ENCODE data around the gene DDX49. TPM values are rescaled to one million over a fixed set of nuclear protein-coding genes. Genes with fewer than 3 reads are reported as not detected.
"Not testable (repeated sequence)": the region's sequence is repeated elsewhere in the genome, so short reads cannot be mapped to it uniquely, and the experiment has no call there.

DDX49 gene
- total RNA-seq, 1 experiment from 2014 or later: 57.6 TPM

DNA sequence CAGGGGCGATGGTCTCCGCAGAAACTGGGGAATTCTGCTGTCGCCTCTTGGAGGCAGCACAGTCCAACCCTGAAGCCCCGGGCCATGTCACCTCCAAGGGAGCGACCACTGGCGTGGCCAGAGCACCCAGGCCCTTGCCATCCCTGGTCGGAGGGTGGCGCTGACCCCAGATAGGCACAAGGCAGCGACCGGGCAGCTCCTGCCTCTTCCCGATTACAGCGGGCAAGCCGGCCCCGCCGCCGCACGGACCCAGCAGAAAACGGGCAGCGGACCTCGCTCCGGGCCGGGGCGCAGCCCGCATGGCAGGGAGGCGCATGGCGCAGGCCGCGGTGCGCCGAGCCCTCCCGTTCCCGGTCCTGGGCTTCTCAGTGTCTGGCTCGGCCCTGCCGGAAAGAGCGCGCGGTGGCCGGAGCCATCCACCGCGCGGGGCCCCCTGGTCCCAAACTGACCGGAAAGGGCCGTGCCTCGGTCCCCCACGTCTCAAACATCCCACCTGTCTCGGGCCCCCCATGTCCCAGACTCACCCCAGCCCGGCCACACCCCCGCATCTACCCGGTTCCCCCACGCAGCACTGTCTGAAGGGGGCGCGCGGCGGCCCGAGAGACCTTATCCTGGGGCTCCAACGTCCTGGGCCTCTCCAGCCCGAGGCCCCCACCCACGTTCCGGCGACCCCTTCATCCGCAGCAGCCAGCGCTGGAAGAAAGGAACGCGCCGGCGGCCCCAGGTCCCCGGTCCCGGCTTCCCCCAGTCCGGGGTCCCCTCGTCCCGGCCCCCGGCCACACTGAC, 24.3 kb upstream of the DDX49 start:
- DNase-seq (ENCODE audit: low read depth): peak; percentile 50

DNA sequence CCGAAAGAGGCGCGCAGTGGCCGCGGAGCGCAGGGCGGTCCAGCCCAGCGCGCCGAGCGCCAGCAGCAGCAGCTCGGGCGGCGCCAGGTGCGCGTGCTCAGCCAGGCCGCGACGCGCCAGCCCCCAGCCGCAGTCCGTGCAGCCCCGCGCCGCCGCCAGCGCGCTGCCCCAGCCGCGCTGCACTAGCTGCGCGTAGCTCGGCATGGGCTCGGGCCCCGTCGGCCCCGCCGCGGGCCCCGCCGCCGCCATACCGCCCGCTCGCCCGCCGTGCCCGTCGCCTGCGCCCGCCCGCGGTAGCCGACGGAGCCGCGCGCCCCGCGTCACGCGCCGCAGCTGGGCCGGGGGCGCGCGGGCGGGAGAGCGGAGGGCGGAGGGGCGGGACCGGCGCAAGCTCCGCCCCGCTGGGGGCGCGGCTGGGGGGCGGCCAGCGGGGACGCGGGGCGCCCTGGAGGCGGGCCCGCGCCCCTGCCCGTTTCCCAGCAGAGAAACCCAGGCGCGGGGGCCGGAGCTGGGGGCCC, 23.6 kb upstream of the DDX49 start, which contains the start of gene CERS1:
Gene CERS1, minus strand, starts transcription at position 335 of the 518 bp plus-strand sequence. Its CDS starts 86 bp downstream, at position 249.
- no peak for DNase-seq (ENCODE audit: low read depth)

DNA sequence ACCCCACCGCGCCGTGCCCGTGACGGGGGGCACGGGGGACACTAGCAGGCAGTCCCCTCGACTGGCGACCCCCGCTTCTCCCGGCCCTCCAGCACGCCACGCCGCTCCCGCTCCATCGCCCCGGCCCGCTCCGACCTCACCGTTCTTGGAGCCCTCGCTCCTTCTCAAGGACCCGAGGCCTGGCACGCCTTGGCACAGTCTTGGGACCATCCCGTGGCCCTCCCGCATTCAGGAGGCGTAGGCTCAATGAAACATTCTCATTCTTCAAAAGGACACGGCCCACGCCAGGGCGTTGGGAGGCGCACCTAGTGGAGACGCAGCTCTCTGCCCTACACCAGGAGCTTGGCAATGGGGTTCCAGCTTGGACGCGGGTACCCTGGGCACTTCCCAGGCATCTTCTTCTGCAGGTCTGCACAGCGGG, 23.1 kb upstream of the DDX49 start:
- DNase-seq (ENCODE audit: low read depth): no peak

DNA sequence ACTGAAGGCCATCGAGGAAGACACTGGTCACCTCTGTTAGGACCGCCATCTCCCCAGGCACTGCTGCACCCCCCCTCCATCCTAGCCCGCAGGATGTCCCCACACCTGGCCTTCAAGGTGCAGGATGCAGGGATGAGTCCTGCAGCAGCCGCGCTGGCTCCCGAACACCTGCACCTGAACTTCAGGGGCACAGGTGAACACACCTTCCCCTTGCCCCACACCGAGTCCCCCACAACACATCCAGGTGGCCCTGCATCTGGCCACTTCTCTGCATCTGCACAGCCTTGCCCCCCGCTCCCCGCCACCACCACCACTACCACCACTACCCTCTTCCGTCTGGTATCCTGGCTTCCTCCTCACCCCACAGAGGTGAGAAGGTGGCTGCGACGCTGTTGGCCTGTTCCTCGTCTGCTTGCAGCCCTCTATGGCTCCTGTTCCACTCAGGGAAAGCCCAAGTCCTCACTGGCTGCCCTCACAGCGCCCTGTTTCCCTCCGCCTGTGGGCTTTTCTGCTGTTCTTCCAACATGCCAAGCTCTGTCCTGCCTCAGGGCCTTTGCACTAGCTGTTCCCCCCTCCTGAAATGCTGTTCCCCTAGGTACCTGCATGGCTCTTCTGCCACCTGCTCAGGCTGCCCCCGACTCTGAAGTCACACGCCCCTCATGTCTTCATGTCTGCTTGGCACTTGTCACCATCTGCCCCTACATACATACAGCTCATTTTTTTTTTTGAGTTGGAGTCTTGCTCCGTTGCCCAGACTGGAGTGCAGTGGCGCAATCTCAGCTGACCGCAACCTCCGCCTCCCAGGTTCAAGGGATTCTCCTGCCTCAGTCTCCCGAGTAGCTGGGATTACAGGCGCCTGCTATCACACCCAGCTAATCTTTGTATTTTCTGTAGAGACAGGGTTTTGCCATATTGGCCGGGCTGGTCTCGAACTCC, 22.2 kb upstream of the DDX49 start:
- no peak for DNase-seq (ENCODE audit: low read depth)

DNA sequence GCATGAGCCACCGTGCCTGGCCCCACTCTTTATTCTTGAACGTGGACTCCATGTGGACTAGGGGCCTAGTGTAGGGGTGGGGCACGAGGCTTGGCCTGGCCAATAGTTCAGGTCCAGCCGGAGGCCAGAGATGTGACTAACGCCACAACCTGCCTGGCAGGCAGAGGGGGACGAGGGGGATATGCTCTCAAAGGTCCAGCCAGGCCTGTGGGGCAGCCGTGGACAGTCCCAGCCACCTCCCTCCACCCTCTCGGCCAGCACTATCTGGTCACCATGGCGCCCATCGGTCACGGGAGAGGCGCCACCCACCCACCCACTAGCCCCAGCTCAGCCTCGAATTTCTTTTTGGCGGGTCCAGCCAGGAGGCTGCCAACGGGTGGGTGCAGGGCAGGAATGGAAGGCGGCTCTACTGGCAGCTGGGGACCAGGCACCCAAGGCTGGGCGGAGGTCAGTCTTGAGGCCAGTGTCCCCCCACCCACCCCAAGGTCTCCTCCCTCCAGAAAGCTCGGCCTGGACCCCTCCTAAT, 21.4 kb upstream of the DDX49 start:
- DNase-seq (ENCODE audit: low read depth): no peak

DNA sequence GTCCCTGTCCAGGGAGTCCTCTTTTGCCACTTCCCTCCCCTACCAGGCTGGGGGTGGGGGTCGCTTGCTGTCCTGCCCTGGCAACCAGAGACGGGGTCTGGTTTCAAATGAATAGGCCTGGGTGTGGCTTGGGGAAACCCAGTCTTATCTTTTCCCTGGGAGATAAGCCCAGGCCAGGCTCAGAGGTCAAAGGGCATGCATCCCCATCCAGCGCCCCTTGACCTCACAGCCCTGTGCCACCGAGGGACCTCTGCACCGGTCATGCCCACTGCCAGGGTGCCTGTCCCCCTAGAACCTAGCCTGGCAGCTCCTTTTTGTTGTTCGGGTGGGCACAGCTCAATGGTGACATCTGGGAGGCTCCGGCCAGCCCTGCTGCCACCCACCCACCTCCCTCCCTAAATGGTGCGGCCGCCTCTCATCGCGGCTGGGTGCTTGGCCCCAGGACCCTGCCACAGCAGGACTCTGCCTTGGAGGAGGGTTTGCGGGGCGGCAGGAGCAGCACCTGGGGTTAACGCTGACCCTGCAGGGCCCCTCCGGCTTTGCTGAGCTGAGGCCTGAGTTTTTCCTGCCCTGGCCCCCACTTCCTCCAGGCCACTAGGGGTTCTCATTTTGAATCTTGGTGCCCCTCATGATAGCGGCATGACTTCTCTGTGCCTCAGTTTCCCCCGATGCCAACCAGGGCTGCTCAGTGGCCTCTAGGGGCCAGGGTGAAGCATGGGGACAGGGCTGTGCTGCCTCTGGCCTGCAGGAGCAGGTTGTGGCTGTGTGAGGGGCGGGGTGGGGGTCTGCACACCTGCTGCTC, 20.7 kb upstream of the DDX49 start:
- DNase-seq (ENCODE audit: low read depth): no peak

DNA sequence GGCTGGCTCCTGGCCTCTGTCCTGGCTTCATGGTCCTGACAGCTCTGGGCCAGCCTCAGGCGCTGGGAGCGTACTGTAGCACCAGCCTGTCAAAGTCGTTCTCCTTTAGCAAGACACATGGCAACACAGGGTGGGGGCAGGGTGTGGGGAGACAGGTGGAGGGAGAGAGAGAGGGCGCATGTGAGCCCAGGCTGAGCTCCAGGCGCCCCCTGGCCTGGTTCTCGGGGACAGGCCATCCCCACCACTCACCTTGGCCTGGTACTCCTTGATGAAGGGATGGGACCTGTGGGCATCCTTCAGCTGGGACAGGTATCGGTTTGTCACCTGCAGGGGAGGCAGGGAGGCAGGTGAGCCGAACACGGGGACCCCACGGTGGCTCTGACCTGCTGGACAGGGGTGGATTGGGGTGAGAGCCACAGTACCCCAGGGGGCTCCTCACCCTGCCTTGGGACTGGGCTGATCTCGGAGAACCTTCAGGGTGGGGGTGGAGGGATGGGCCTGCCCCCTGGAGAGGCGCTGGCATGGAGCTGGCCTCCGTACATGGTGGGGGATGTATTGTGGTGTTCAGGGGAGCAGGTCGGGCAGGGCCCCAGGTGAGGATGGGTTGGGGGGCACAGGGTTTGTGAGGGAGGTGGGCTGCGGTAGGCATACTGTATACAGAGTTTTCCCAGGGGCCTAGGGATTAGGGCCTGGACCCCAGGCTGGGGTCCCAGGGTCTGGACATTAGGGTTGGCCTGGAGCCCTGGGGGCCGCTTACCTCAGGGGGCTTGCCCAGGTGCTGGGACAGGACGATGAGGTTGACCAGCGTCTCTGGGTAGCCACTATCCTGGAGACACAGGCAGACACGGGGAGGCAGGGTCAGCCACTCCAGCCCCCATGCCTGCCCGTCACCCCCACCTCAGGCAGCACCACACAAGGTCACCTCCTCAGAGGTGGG, 19.6 kb upstream of the DDX49 start:
- DNase-seq (ENCODE audit: low read depth): no peak

DNA sequence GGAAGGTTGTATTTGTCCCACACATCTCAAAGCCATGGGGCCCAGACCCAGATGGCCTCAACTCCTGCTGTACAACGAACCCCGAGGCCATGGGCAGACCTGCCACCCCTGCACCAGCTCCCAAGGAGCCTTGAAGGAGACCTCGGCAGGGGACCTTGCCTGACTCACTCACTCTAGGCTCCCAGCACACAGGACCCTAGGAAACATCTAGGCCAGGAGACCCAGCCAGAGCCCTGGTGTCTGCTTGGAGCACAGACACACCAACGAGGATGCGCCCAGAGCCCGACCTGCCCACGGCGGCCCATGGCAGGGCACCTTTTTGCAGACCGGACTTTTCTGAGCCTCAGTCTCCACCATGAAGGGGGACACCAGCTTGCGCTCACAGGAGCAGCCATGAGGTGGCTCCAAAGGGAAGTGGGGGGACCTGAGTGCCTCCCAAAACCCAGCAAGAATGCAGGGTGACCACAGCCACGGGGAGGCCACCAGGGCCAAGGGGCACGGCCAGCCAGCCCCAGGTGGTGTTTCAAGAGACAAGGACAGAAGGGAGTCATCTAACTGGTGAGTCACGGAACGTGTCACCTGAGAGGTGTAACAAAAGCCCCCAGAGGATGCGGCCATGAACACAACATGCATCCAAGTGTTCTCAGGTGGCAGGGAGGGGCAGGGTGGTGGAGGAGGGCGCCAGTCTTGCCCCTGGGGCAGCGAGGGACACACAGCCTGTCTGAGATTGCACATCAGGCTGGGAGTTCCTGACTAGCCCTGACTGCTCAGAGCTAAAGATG, 18.6 kb upstream of the DDX49 start:
- DNase-seq (ENCODE audit: low read depth): no peak

DNA sequence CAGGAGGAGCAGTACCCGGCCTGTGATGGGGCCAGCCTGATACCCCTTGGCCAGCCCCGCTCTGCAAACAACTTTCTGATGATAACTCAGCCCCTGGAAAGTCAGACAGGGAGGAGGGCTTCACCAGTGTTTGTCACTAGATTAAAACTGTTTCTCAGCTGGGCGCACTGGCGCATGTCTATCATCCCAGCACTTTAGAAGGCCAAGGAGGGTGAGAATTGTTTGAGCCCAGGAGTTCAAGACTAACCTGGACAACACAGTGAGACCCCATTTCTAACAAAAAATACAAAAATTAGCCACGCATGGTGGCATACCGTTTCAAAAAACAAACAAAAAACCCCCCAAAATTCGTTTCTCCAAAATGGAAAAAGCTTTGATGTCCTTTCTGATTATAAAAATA, 18.0 kb upstream of the DDX49 start:
- no peak for DNase-seq (ENCODE audit: low read depth)

DNA sequence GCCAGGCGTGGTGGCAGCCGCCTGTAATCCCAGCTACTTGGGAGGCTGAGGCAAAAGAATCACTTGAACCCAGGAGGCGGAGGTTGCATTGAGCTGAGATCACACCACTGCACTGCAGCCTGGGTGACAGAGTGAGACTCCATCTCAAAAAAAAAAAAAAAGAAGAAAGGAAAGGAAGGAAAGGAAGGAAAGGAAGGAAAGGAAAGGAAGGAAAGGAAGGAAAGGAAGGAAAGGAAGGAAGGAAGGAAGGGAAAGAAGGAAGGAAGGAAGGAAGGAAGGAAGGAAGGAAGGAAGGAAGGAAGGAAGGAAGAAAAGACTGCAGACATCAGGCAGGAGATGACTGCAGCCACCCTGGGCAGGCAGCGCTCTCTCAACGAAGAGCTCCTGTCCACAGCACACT, 17.0 kb upstream of the DDX49 start:
- DNase-seq (ENCODE audit: low read depth): not testable (repeated sequence)

DNA sequence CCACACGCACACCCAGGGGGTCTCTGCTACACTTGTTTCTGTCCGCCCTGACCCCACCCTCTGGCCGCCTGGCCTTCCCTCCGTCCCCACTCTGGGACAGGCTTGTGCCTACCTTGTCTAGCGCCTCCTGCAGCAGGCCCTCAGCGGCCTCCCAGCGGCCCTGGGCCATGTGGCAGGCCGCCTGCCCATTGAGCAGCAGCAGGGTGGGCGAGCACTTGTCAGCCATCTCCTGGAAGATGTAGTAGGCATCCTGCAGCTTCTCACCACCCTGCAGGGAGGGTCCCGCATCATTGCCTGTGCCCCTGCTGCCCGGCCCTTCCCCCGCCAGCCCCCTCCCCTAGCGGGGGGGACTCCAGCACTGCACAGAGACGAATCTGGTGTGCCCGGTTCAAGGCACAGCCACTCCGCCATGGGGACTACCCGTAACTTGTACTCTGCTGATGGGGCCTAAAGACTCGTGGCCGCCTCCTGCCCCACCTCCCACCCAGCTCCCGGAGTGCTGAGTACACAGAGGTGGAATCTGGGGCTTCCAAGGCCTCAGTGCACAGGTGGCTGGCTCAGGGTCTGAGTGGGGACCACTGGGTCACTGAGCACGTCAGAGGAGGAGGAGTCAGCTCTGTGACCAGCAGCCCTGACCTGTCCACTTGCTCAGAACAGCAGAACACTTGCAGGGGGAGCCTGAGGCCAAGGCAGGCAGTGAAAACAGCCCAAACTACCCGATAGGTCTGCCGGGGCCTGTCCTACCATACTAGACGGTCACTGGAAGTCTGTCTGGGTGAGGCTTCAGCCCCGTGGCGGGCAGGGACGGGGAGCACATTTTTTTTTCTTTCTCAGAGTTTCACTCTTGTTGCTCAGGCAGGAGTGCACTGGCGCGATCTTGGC, 16.1 kb upstream of the DDX49 start:
- DNase-seq (ENCODE audit: low read depth): no peak

DNA sequence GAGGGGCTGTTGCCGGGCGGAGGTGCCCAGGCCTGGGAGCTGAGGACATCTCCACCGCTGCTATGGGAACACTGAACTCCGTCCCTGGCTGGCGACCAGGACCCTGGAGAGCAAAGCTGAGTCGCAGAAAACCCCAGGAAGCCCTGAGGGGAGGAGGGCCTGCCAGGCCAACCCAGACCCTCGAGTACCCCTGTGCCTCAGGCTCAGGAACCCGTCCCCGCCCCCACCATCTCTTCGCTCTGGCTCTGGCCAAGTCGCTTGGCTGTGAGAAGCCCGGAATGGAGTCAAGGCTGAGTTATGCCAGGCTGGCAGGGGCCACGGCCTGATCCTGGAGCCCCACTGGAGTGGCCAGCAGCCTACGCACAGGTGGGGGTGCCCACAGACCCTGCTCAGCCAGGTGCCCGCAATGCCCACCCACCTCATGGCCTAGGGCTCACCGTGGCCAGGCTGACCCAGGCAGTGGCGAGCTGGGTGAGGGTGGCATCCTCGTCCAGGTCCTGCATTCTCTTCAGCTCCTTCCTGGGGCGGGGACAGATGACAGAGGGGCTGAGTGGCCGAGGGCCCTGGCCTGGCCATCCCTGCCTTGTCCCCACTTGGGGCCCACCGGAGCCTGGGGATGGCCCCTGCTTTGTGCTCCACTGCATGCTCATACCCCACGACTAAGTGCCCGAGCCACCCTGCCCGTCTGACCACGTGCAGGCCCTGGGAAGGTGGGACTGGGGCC, 15.0 kb upstream of the DDX49 start:
- DNase-seq (ENCODE audit: low read depth): no peak

DNA sequence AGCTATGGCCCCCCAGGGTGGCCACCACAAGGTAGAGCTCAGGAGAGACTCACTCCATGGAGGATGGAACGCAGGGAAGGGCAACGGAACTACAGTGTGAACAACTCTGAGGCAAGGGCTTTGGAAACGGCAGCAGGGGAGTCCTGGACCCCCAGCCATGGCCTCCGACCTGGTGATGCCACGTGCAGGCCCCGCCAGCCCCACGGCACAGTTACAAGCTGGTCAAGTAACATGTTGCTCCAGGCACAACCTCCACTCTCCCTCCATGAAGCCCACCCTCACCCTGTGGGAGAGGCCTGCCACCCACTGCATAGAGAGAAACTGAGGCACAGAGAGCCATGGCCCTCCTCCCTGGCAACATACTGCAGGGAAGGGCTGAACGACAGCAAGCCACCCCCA, 14.5 kb upstream of the DDX49 start:
- DNase-seq (ENCODE audit: low read depth): no peak

DNA sequence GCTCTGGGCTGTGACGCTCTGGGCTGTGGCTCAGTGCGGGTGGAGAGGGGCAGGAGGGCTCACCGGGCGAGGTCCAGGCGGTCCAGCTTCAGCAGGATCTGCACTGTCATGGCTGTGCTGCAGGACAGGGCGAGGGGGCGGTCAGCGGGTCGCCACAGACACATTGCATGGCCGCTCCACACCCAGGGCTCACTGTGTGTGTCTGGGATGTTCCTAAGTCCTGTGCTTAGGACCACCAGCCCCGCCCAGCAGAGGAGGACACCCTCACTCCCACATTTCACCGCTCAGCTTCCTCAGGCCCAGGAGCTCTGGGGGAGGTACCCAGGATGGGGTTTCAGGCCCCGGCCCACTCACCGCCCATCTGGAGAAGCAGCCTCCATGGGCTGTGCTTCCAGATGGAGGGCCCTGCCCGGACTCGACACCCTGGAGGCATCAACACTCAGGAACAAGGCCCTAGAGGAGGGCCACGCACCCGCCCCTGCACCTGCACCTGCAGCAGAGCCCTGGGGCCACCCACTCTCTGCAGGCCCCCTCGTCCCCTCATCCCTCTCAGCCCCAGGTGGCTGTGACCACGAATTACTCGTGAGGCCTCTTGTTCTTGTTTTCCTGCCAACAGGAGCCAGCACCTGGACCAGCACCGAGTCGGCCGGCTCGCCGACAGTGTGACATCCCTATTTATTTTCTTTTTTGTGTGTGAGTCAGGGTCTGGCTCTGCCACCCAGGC, 13.8 kb upstream of the DDX49 start:
- no peak for DNase-seq (ENCODE audit: low read depth)

DNA sequence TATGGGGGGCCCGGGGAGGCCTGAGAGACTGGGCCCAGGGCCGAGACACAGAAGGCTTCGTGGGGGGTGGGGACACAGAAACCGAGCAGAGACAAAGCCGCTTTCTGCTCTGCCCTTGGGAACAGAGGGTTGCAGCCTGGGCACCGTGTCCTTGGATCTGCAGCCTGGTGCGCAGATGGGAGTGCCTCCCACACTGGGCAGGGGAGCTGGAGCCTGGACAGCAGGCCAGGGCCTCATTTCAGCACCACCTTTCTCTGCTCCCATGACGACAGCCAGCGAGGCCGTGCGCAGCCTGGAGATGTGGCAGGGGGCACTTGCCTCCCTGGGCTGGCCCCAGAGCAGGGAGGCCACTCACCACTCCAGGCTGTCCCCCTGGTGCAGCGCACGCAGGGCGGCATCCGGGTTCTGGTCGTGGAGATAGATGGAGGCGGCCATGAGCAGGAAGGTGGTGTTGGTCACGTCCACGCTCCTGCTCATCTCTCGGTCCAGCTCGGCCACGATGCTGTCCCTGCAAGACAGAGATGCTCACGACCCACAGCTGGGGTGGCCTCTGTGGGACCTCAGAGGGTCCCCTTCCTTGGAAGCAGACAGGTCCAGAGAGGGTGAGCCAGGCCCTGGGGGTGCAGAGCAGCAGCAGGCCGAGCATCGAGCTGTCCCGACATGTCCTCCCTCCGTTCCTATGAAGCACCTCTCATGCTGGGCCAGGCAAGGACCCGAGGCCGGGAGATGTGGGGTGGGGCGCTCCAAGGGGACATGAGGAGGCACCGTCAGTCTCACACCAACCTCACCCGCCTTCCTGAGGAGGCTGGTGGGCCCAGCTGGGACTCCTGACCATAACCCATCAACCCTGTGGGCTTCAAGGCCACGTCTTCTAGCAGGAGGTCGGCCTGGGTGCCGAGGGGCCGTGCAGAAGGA, 12.7 kb upstream of the DDX49 start:
- no peak for DNase-seq (ENCODE audit: low read depth)
